ENCODE data around the gene DHRS7.

The DHRS7 gene

GRCh38 chr14:60164712-60165546, at the start of gene DHRS7:
TSS of gene DHRS7 (minus strand) at chr14:60165398. CDS start at chr14:60165309, 89 bp downstream.
- peak; percentile 70 to 77 for DNase-seq

GRCh38 chr14:60214415-60215126, 49.4 kb upstream of the DHRS7 start:
- no peak for DNase-seq

GRCh38 chr14:60214003-60214402, 48.8 kb upstream of the DHRS7 start:
- DNase-seq: no peak

GRCh38 chr14:60212503-60213371, 47.5 kb upstream of the DHRS7 start:
- DNase-seq: no peak

GRCh38 chr14:60211153-60211552, 46.0 kb upstream of the DHRS7 start:
- DNase-seq: no peak

GRCh38 chr14:60210703-60211102, 45.5 kb upstream of the DHRS7 start:
- no peak for DNase-seq

GRCh38 chr14:60206837-60207533, 41.8 kb upstream of the DHRS7 start:
- no peak for DNase-seq

- DNase-seq: no peak
Measured at GRCh38 chr14:60206249-60206670, 41.1 kb upstream of the DHRS7 start.

GRCh38 chr14:60204843-60205774, 39.9 kb upstream of the DHRS7 start:
- no peak for DNase-seq

- no peak for DNase-seq
Measured at GRCh38 chr14:60204104-60204842, 39.1 kb upstream of the DHRS7 start.

- DNase-seq: no peak
Measured at GRCh38 chr14:60199321-60199720, 34.1 kb upstream of the DHRS7 start.

- DNase-seq: no peak
Measured at GRCh38 chr14:60197629-60198303, 32.6 kb upstream of the DHRS7 start.

GRCh38 chr14:60196291-60196690, 31.1 kb upstream of the DHRS7 start:
- no peak for DNase-seq

- DNase-seq: peak in 1 of 2 donors; percentile 18
Measured at GRCh38 chr14:60195179-60195810, 30.1 kb upstream of the DHRS7 start.

- DNase-seq: no peak
Measured at GRCh38 chr14:60189923-60190840, 25.0 kb upstream of the DHRS7 start.

- no peak for DNase-seq
Measured at GRCh38 chr14:60188696-60189095, 23.5 kb upstream of the DHRS7 start.

GRCh38 chr14:60188115-60188514, 22.9 kb upstream of the DHRS7 start:
- peak in 1 of 2 donors; percentile 11 for DNase-seq

GRCh38 chr14:60184905-60185555, 19.8 kb upstream of the DHRS7 start:
- no peak for DNase-seq

Data from CD4-positive, alpha-beta T cell treated with Interferon alpha-2 for 1 hour (primary cell).